HepG2 (cell line): Measurements from ENCODE around the gene SERTAD2. TPM values are rescaled to one million over a fixed set of nuclear protein-coding genes. Genes with fewer than 3 reads are reported as not detected.

Source experiments
- ATAC-seq: fragments of 200-7000 bp; cut with Tn5 transposase; 3 replicates; pipeline ENCODE4 v1.9.1; 2020; ENCODE audit warnings: mild to moderate bottlenecking, moderate library complexity
- BruUV-seq: library from RNA; stranded (reverse); fragments of 400-500 nt; replicated peaks from 2 replicates; lab custom pipeline; 2021; lab: Mats Ljungman, UMichigan
- CTCF ChIA-PET: fragments of 300-600 bp; formaldehyde crosslinking; extraction: SDS; loops from one replicate; lab custom pipeline; 2021; ENCODE audit warnings: low total read pairs, inconsistent platforms, low intra/inter-chr PET ratio; lab: Yijun Ruan, JAX
- POLR2A ChIA-PET: fragments of 350-600 bp; sonication (Branson Sonifier 250); formaldehyde crosslinking; loops from one replicate; lab custom pipeline; 2020; ENCODE audit warnings: antibody characterized with exemption, inconsistent platforms; lab: Yijun Ruan, JAX
- DNase-seq: peaks from one replicate; pipeline ENCODE4 v3.0.0-alpha.2; 2015; ENCODE audit warnings: low spot score
- FAIRE-seq: peaks from 3 replicates; lab custom pipeline; 2011; peaks lifted over from hg19 to GRCh38; lab: Jason Lieb, UNC
- H2AFZ ChIP-seq: one replicate; pipeline ENCODE4 v1.6.1; 2011; ENCODE audit warnings: low read length, inconsistent platforms
- H3K27ac ChIP-seq: fragments of 300-600 bp; 3 replicates; pipeline ENCODE4 v1.8.0; 2011; ENCODE audit warnings: mixed run types, mild to moderate bottlenecking, mixed read lengths, low read length, inconsistent platforms; ENCODE audit not compliant: insufficient read depth; ENCODE audit errors: extremely low read length
- H3K27me3 ChIP-seq, 2 experiments: fragments of 200-600 bp in 1 of 2; 2 replicates in 1 of 2; 3 replicates in 1 of 2; pipeline versions ENCODE4 v1.6.0 to v1.8.0; 2011; ENCODE audit warnings: low read length in 2 of 2, mild to moderate bottlenecking in 2 of 2, moderate library complexity in 2 of 2, inconsistent platforms in 1 of 2; ENCODE audit not compliant: insufficient read depth in 2 of 2, control insufficient read depth in 1 of 2
- H3K36me3 ChIP-seq, 2 experiments: fragments of 200-600 bp in 1 of 2; replicated peaks in 1 of 2; 2 replicates in 1 of 2; 3 replicates in 1 of 2; pipeline versions ENCODE4 v1.5.1 to v1.8.0; 2011; ENCODE audit warnings: low read length in 2 of 2, inconsistent platforms in 1 of 2; ENCODE audit not compliant: insufficient read depth in 2 of 2, control insufficient read depth in 1 of 2
- H3K4me1 ChIP-seq: 2 replicates; pipeline ENCODE4 v1.5.1; 2012; ENCODE audit warnings: low read length, inconsistent platforms; ENCODE audit not compliant: insufficient read depth
- H3K4me2 ChIP-seq: 2 replicates; pipeline ENCODE4 v1.6.0; 2011; ENCODE audit warnings: low read depth, low read length, inconsistent platforms
- H3K4me3 ChIP-seq, 3 experiments: fragments of 200-600 bp in 1 of 3; sonication (generic), shearing (Covaris generic) in 1 of 3; replicated peaks in 1 of 3; 2 replicates each; pipeline ENCODE4 v1.5.1; 2011 to 2016; ENCODE audit warnings: low read length in 3 of 3, inconsistent platforms in 2 of 3, low read depth in 2 of 3, mild to moderate bottlenecking in 2 of 3, control low read depth in 1 of 3, mixed read lengths in 1 of 3; ENCODE audit not compliant: insufficient read depth in 1 of 3
- H3K79me2 ChIP-seq: one replicate; pipeline ENCODE4 v1.6.1; 2011; ENCODE audit warnings: low read length, inconsistent platforms; ENCODE audit not compliant: insufficient read depth
- H3K9ac ChIP-seq: 2 replicates; pipeline ENCODE4 v1.6.0; 2011; ENCODE audit warnings: mild to moderate bottlenecking, low read depth, low read length, inconsistent platforms; ENCODE audit not compliant: insufficient read depth
- H3K9me3 ChIP-seq: 2 replicates; pipeline ENCODE4 v1.5.1; 2012; ENCODE audit warnings: mild to moderate bottlenecking, low read length
- H4K20me1 ChIP-seq: 2 replicates; pipeline ENCODE4 v1.6.0; 2011; ENCODE audit warnings: inconsistent platforms, mild to moderate bottlenecking, low read length, moderate library complexity; ENCODE audit not compliant: insufficient read depth
- BRF2 ChIP-seq: sonication (generic); formaldehyde crosslinking; IDR thresholded peaks from 2 replicates; pipeline ENCODE4 v1.8.1; 2022; ENCODE audit warnings: mild to moderate bottlenecking, missing genetic modification reagents
- E2F5 ChIP-seq: sonication (generic); formaldehyde crosslinking; conservative IDR thresholded peaks from 2 replicates; pipeline ENCODE4 v1.4.0; 2020; ENCODE audit warnings: missing genetic modification reagents
- GABPA ChIP-seq, 2 experiments: IDR thresholded peaks; 2 replicates each; pipeline ENCODE4 v1.6.1; 2011 to 2016; ENCODE audit warnings: low read depth in 2 of 2, low read length in 1 of 2, missing biosample characterization in 1 of 2, missing genetic modification characterization in 1 of 2
- IRX3 ChIP-seq: sonication (generic); formaldehyde crosslinking; IDR thresholded peaks from 2 replicates; pipeline ENCODE4 v1.8.1; 2023; ENCODE audit warnings: mild to moderate bottlenecking, low read depth, missing genetic modification reagents, borderline replicate concordance
- KLF16 ChIP-seq, 2 experiments: sonication (generic) in 1 of 2; formaldehyde crosslinking in 1 of 2; IDR thresholded peaks; 2 replicates each; pipeline versions ENCODE4 v1.6.1 to v1.8.0; 2016 to 2023; ENCODE audit warnings: missing genetic modification reagents in 2 of 2, missing compliant biosample characterization in 1 of 2
- MAFF ChIP-seq: IDR thresholded peaks from 2 replicates; pipeline ENCODE4 v1.6.1; 2011; ENCODE audit warnings: low read depth, low read length, improper control_type of control experiment
- MYNN ChIP-seq: sonication (generic); formaldehyde crosslinking; IDR thresholded peaks from 2 replicates; pipeline ENCODE4 v1.4.0; 2020; ENCODE audit warnings: mild to moderate bottlenecking, low read depth, missing genetic modification reagents
- SAFB2 ChIP-seq: sonication (generic); formaldehyde crosslinking; IDR thresholded peaks from 2 replicates; pipeline ENCODE4 v1.5.1; 2020; ENCODE audit warnings: missing genetic modification reagents, low read depth, mild to moderate bottlenecking, borderline replicate concordance
- SP140L ChIP-seq: sonication (generic); formaldehyde crosslinking; IDR thresholded peaks from 2 replicates; pipeline ENCODE4 v1.4.0; 2020; ENCODE audit warnings: missing genetic modification reagents, borderline replicate concordance
- THAP8 ChIP-seq: sonication (generic); formaldehyde crosslinking; IDR thresholded peaks from 2 replicates; pipeline ENCODE4 v1.5.1; 2020; ENCODE audit warnings: missing genetic modification reagents, mild to moderate bottlenecking, borderline replicate concordance
- THYN1 ChIP-seq: sonication (generic); formaldehyde crosslinking; IDR thresholded peaks from 2 replicates; pipeline ENCODE4 v1.8.1; 2023; ENCODE audit warnings: low read depth, mild to moderate bottlenecking, moderate library complexity, missing genetic modification reagents, borderline replicate concordance
- ZNF180 ChIP-seq: sonication (generic); formaldehyde crosslinking; IDR thresholded peaks from 2 replicates; pipeline ENCODE4 v1.4.0; 2020; ENCODE audit warnings: low read depth, missing genetic modification reagents, borderline replicate concordance
- ZNF567 ChIP-seq: sonication (generic); formaldehyde crosslinking; IDR thresholded peaks from 2 replicates; pipeline ENCODE4 v1.8.1; 2023; ENCODE audit warnings: mild to moderate bottlenecking, missing genetic modification reagents, borderline replicate concordance
- ZNF724P ChIP-seq: sonication (generic); formaldehyde crosslinking; IDR thresholded peaks from 2 replicates; pipeline ENCODE4 v1.8.0; 2022; ENCODE audit warnings: missing genetic modification reagents, borderline replicate concordance
- whole genome bisulfite sequencing: methylation state at CpG from one replicate; pipeline ENCODE4 v1.1.6; 2017; ENCODE audit warnings: low lambda C conversion rate; 5-methylcytosine and 5-hydroxymethylcytosine counted together
- in situ Hi-C: cut with HindIII; loops from 2 replicates; pipeline ENCODE4 v1.10.0; 2017; ENCODE audit warnings: low pct_unique_long_range_greater_than_20kb; ENCODE audit not compliant: extremely low pct_ligation_motif_present
- intact Hi-C: fragments of 100-400 bp; cut with micrococcal nuclease; formaldehyde crosslinking; loops from one replicate; pipeline ENCODE4 v1.10.0; 2022; ENCODE audit not compliant: unreplicated experiment
- polyA plus RNA-seq, 8 experiments: library from polyadenylated mRNA; depleted of rRNA in 3 of 8; stranded (reverse) in 7 of 8; unstranded in 1 of 8; fragments of >200 nt; fragmentation: Illumina TruSeq in 4 of 8; extraction: Trizol in 4 of 8; gene quantifications; 2 replicates each; pipeline versions ENCODE4 v1.2.1 to v1.2.3, GENCODE V29; 2011 to 2016; ENCODE audit warnings: low read depth in 4 of 8, missing spikeins in 1 of 8, mixed read lengths in 1 of 8; ENCODE audit not compliant: insufficient read depth in 1 of 8
- total RNA-seq, 5 experiments: library from RNA; depleted of rRNA; stranded (reverse); fragments of >200 nt; fragmentation: Illumina TruSeq; extraction: Trizol; gene quantifications; 2 replicates each; pipeline ENCODE4 v1.2.3, GENCODE V29; 2016; ENCODE audit warnings: low read depth in 1 of 5

SERTAD2 gene
- total and polyA plus RNA-seq, 2 of the 13 experiments (the other 11 are each of a cell fraction or from before 2014, with no cell fraction given): 6.7 to 22.6 TPM

- H3K4me3 ChIP-seq: no peak overlapping the region
- no TSS peak for BruUV-seq
- 92% methylated on average over 2 of the region's 2 CpGs for WGBS
- H2AFZ ChIP-seq: no peak overlapping the region
- TF ChIP-seq GABPA (IDR thresholded peaks at IDR 0.05; ENCODE audit: low read depth, low read length) (no peak), GABPA (CRISPR knock-in tag; IDR thresholded peaks at IDR 0.05; ENCODE audit: low read depth) (no peak), KLF16 (CRISPR knock-in tag; IDR thresholded peaks at IDR 0.05) (no peak), THYN1 (CRISPR knock-in tag) (no peak), ZNF724P (CRISPR knock-in tag) (no peak), IRX3 (CRISPR knock-in tag) (no peak), ZNF567 (CRISPR knock-in tag) (no peak), SAFB2 (CRISPR knock-in tag) (no peak), THAP8 (CRISPR knock-in tag) (no peak), E2F5 (CRISPR knock-in tag) (no peak), ZNF180 (CRISPR knock-in tag) (no peak), BRF2 (CRISPR knock-in tag) (no peak), MYNN (no peak), MAFF (no peak), SP140L (CRISPR knock-in tag) (no peak)
- H3K36me3 ChIP-seq: no peaks in the 10 kb centered on the region
- ChIA-PET CTCF (interaction anchor here (1.4 kb wide), 1 partner anchor 204 kb away, joined by 3 read pairs; no protein-coding TSS in a partner anchor), POLR2A (interaction anchor here (1.2 to 9.0 kb wide), 2 partner anchors 9 to 89 kb away, joined by 3 to 120 read pairs; partner anchors contain the start of gene SERTAD2)
- H3K4me2 ChIP-seq: no peak overlapping the region
- H3K9me3 ChIP-seq: no peaks in the 10 kb centered on the region
- FAIRE-seq (no peak), ATAC-seq (no peak), DNase-seq (no peak)
- H3K27ac ChIP-seq: no peak overlapping the region
- H3K9ac ChIP-seq: no peak overlapping the region
- intact Hi-C loops: no loop called here
- no peaks in the 10 kb centered on the region for H4K20me1 ChIP-seq
- in situ Hi-C loops: no loop called here
- no peaks in the 10 kb centered on the region for H3K27me3 ChIP-seq
- H3K4me1 ChIP-seq: peaks cover 48% of the 10 kb centered on the region
- no peaks in the 10 kb centered on the region for H3K79me2 ChIP-seq
Measured at GRCh38 chr2:64661741-64662169, 8.0 kb upstream of the SERTAD2 start.
